K562 (cell line): ENCODE results near the gene MYO18B. TPM values are rescaled to one million over a fixed set of nuclear protein-coding genes. Genes with fewer than 3 reads are reported as not detected.

Source experiments
- ATAC-seq: fragments of 200-7000 bp; cut with Tn5 transposase; 3 replicates; pipeline ENCODE4 v1.9.1; 2020; ENCODE audit warnings: moderate library complexity
- BruUV-seq: library from RNA; stranded (reverse); fragments of 400-500 nt; replicated peaks from 2 replicates; lab custom pipeline; 2021; lab: Mats Ljungman, UMichigan
- CTCF ChIA-PET: fragments of 300-600 bp; formaldehyde crosslinking; extraction: SDS; loops from one replicate; lab custom pipeline; 2021; ENCODE audit warnings: low intra/inter-chr PET ratio; lab: Yijun Ruan, JAX
- POLR2A ChIA-PET: fragments of 300-600, 350-650 bp; sonication (Branson Sonifier 250); formaldehyde crosslinking; extraction: SDS; loops from one replicate; lab custom pipeline; 2021; ENCODE audit warnings: antibody characterized with exemption, inconsistent platforms; lab: Yijun Ruan, JAX
- DNase-seq, 4 experiments: peaks; one replicate each; pipeline versions ENCODE4 v3.0.0 to v3.0.0-alpha.2; 2011 to 2018; ENCODE audit warnings: low spot score in 3 of 4, mixed read lengths in 3 of 4; ENCODE audit errors: extremely low read depth in 1 of 4
- FAIRE-seq: peaks from 2 replicates; lab custom pipeline; 2011; peaks lifted over from hg19 to GRCh38; lab: Jason Lieb, UNC
- H2AFZ ChIP-seq: 2 replicates; pipeline ENCODE4 v1.6.0; 2011; ENCODE audit warnings: low read depth, low read length, control low read depth, inconsistent platforms
- H3K27ac ChIP-seq: fragments of 200-600 bp; 3 replicates; pipeline ENCODE4 v1.8.0; 2011; ENCODE audit warnings: low read depth, mild to moderate bottlenecking, control low read depth, inconsistent platforms, low read length, moderate library complexity, mixed read lengths; ENCODE audit errors: extremely low read depth
- H3K27me3 ChIP-seq, 2 experiments: fragments of 300-600 bp in 1 of 2; 2 replicates in 1 of 2; 3 replicates in 1 of 2; pipeline versions ENCODE4 v1.6.0 to v1.8.0; 2011; ENCODE audit warnings: inconsistent platforms in 2 of 2, low read length in 2 of 2, mild to moderate bottlenecking in 1 of 2, mixed read lengths in 1 of 2, moderate library complexity in 1 of 2; ENCODE audit not compliant: control insufficient read depth in 2 of 2, insufficient read depth in 2 of 2
- H3K36me3 ChIP-seq: fragments of 300-600 bp; 3 replicates; pipeline ENCODE4 v1.8.0; 2011; ENCODE audit warnings: mild to moderate bottlenecking, low read length, inconsistent platforms; ENCODE audit not compliant: control insufficient read depth, insufficient read depth
- H3K4me1 ChIP-seq, 2 experiments: fragments of 200-600 bp in 1 of 2; replicated peaks in 1 of 2; 2 replicates in 1 of 2; 3 replicates in 1 of 2; pipeline versions ENCODE4 v1.5.1 to v1.8.0; 2011; ENCODE audit warnings: inconsistent platforms in 2 of 2, low read length in 2 of 2, mild to moderate bottlenecking in 1 of 2, mixed read lengths in 1 of 2, moderate library complexity in 1 of 2; ENCODE audit not compliant: control insufficient read depth in 2 of 2, insufficient read depth in 2 of 2
- H3K4me2 ChIP-seq: 2 replicates; pipeline ENCODE4 v1.6.1; 2011; ENCODE audit warnings: low read length, control low read depth, inconsistent platforms, mixed read lengths; ENCODE audit not compliant: insufficient read depth
- H3K4me3 ChIP-seq: fragments of 200-600 bp; sonication (generic), shearing (Covaris generic); 2 replicates; pipeline ENCODE4 v1.5.1; 2016; ENCODE audit warnings: control low read depth, inconsistent platforms
- H3K79me2 ChIP-seq: fragments of 200-600 bp; 3 replicates; pipeline ENCODE4 v1.8.0; 2011; ENCODE audit warnings: low read length, inconsistent platforms; ENCODE audit not compliant: control insufficient read depth, insufficient read depth
- H3K9ac ChIP-seq, 2 experiments: 2 replicates each; pipeline versions ENCODE4 v1.6.0 to v1.6.1; 2011; ENCODE audit warnings: low read depth in 2 of 2, low read length in 2 of 2, control low read depth in 1 of 2, inconsistent platforms in 1 of 2, mild to moderate bottlenecking in 1 of 2, mixed read lengths in 1 of 2; ENCODE audit not compliant: insufficient read depth in 1 of 2
- H3K9me1 ChIP-seq: one replicate; pipeline ENCODE4 v1.6.0; 2011; ENCODE audit warnings: inconsistent platforms, mild to moderate bottlenecking, low read length, moderate library complexity; ENCODE audit not compliant: control insufficient read depth, insufficient read depth
- H3K9me3 ChIP-seq: replicated peaks from 2 replicates; pipeline ENCODE4 v1.5.1; 2011; ENCODE audit warnings: low read depth, low read length, inconsistent platforms; ENCODE audit not compliant: control insufficient read depth, insufficient read depth
- H4K20me1 ChIP-seq: replicated peaks from 2 replicates; pipeline ENCODE4 v1.6.1; 2011; ENCODE audit warnings: low read length, inconsistent platforms, mixed read lengths; ENCODE audit not compliant: control insufficient read depth, insufficient read depth
- ILF3 ChIP-seq: fragments of 450-650 bp; IDR thresholded peaks from 2 replicates; pipeline ENCODE4 v1.6.1; 2018; ENCODE audit warnings: antibody characterized with exemption, mild to moderate bottlenecking, moderate library complexity, borderline replicate concordance
- NR1H2 ChIP-seq: sonication (generic); formaldehyde crosslinking; IDR thresholded peaks from 2 replicates; pipeline ENCODE4 v1.4.0; 2020; ENCODE audit warnings: mild to moderate bottlenecking, missing genetic modification reagents
- RBM39 ChIP-seq: fragments of 200-400 bp; formaldehyde crosslinking; optimal IDR thresholded peaks from 2 replicates; pipeline ENCODE3; 2018; ENCODE audit warnings: low read depth, low read length
- ZNF12 ChIP-seq: sonication (generic); formaldehyde crosslinking; IDR thresholded peaks from 2 replicates; pipeline ENCODE4 v1.4.0; 2020; ENCODE audit warnings: mild to moderate bottlenecking, missing genetic modification reagents
- ZNF324 ChIP-seq: fragments of 250-450 bp; sonication (Bioruptor Pico); IDR thresholded peaks from 2 replicates; pipeline ENCODE4 v1.4.0; 2020; ENCODE audit warnings: mild to moderate bottlenecking
- ZNF586 ChIP-seq: fragments of 450-650 bp; formaldehyde crosslinking; conservative IDR thresholded peaks from 2 replicates; pipeline ENCODE4 v1.4.0; 2020; ENCODE audit warnings: mild to moderate bottlenecking, moderate library complexity
- WGBS: fragments of 100-300 bp; shearing (Covaris generic); methylation state at CpG from one replicate; pipeline ENCODE4 v1.1.6; 2016; ENCODE audit warnings: low coverage, mixed read lengths; ENCODE audit not compliant: insufficient coverage; ENCODE audit errors: missing lambda C conversion rate; 5-methylcytosine and 5-hydroxymethylcytosine counted together
- in situ Hi-C: fragments of 300-500 bp; cut with MboI; formaldehyde crosslinking; loops from 4 replicates; pipeline ENCODE4 v1.15.0; 2018; ENCODE audit warnings: inconsistent platforms, mixed read lengths
- intact Hi-C: fragments of 100-400 bp; cut with micrococcal nuclease; formaldehyde crosslinking; loops from 2 replicates; pipeline ENCODE4 v1.14.2; 2022
- polyA plus RNA-seq, 8 experiments: library from polyadenylated mRNA; depleted of rRNA in 4 of 8; stranded (reverse) in 5 of 8; unstranded in 3 of 8; fragments of >200 nt; fragmentation: Nextera tagmentation in 2 of 8; fragmentation: Illumina TruSeq in 1 of 8; extraction: Ambion mirVana in 2 of 8; extraction: Trizol in 1 of 8; gene quantifications; 2 replicates each; pipeline versions ENCODE4 v1.2.1 to v1.2.3, GENCODE V29; 2011 to 2014; ENCODE audit warnings: inconsistent platforms in 1 of 8, missing spikeins in 1 of 8
- total RNA-seq, 7 experiments: library from RNA; depleted of rRNA in 6 of 7; stranded (reverse); fragments of >200 nt in 6 of 7; fragmentation: Illumina TruSeq in 2 of 7; extraction: Trizol in 2 of 7; gene quantifications; 2 replicates each; pipeline versions ENCODE4 v1.2.1 to v1.2.3, GENCODE V29; 2011 to 2021; ENCODE audit warnings: low replicate concordance in 1 of 7
- TF ChIP-seq, protein P1 (sequence below): sonication (generic); formaldehyde crosslinking; IDR thresholded peaks from 2 replicates; pipeline ENCODE4 v1.8.0; 2022; ENCODE audit warnings: missing genetic modification reagents, mild to moderate bottlenecking, borderline replicate concordance

Gene MYO18B
- total and polyA plus RNA-seq, 9 of the 15 experiments (the other 6 are each of a cell fraction or from before 2014, with no cell fraction given), result 0.06 to 7.0 (median 4.3) TPM

GRCh38 chr22:25775531-25775930 is 33.5 kb downstream of the MYO18B start:
- in situ Hi-C loops, result no loop called here
- intact Hi-C loops, result loop anchor here (10.0 kb wide), 1 partner anchor 231 kb away; no protein-coding TSS in a partner anchor
- ChIA-PET CTCF (no interaction called here), POLR2A (no interaction called here)
- no peaks in the 10 kb centered on the region for H3K9me1 ChIP-seq
- no peaks in the 10 kb centered on the region for H3K27me3 ChIP-seq
- H3K9ac ChIP-seq, result no peak overlapping the region
- H2AFZ ChIP-seq, result no peak overlapping the region
- H4K20me1 ChIP-seq, result no peaks in the 10 kb centered on the region
- H3K4me2 ChIP-seq, result no peak overlapping the region
- H3K79me2 ChIP-seq, result no peaks in the 10 kb centered on the region
- no peak overlapping the region for H3K27ac ChIP-seq
- H3K4me1 ChIP-seq, result no peaks in the 10 kb centered on the region; a peak in 1 of 5 replicates
- H3K36me3 ChIP-seq, result peaks cover 15% of the 10 kb centered on the region; the same call in 1 of the 3 replicates
- 63% methylated on average over 6 of the region's 8 CpGs for WGBS
- DNase-seq (no peak), FAIRE-seq (no peak), ATAC-seq (no peak)
- H3K4me3 ChIP-seq, result no peak overlapping the region
- BruUV-seq, result no TSS peak
- H3K9me3 ChIP-seq, result no peaks in the 10 kb centered on the region
- TF ChIP-seq ILF3 (no peak), ZNF324 (no peak), NR1H2 (CRISPR knock-in tag) (no peak), RBM39 (no peak), ZNF12 (CRISPR knock-in tag) (no peak), ZNF586 (CRISPR knock-in tag) (no peak)
- TF ChIP-seq, protein P1, sequence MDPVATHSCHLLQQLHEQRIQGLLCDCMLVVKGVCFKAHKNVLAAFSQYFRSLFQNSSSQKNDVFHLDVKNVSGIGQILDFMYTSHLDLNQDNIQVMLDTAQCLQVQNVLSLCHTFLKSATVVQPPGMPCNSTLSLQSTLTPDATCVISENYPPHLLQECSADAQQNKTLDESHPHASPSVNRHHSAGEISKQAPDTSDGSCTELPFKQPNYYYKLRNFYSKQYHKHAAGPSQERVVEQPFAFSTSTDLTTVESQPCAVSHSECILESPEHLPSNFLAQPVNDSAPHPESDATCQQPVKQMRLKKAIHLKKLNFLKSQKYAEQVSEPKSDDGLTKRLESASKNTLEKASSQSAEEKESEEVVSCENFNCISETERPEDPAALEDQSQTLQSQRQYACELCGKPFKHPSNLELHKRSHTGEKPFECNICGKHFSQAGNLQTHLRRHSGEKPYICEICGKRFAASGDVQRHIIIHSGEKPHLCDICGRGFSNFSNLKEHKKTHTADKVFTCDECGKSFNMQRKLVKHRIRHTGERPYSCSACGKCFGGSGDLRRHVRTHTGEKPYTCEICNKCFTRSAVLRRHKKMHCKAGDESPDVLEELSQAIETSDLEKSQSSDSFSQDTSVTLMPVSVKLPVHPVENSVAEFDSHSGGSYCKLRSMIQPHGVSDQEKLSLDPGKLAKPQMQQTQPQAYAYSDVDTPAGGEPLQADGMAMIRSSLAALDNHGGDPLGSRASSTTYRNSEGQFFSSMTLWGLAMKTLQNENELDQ (CRISPR knock-in tag), result no peak
